KMS-11 (cell line): ENCODE measurements around the gene S100A16.

Experiments
- H2AFZ ChIP-seq: fragments of 200-600 bp; sonication (generic); 2 replicates; pipeline ENCODE4 v1.6.1; 2016; ENCODE audit warnings: antibody characterized with exemption, mixed run types, low read depth
- H3K27ac ChIP-seq: fragments of 200-600 bp; sonication (generic); 2 replicates; pipeline ENCODE4 v1.6.1; 2016; ENCODE audit warnings: mild to moderate bottlenecking, mixed run types
- H3K27me3 ChIP-seq: fragments of 200-600 bp; sonication (generic); 2 replicates; pipeline ENCODE4 v1.6.1; 2017; ENCODE audit warnings: mild to moderate bottlenecking, low read depth, mixed run types, moderate library complexity; ENCODE audit not compliant: insufficient read depth
- H3K36me3 ChIP-seq: fragments of 200-600 bp; sonication (generic); 2 replicates; pipeline ENCODE4 v1.6.1; 2017; ENCODE audit warnings: mild to moderate bottlenecking, mixed run types; ENCODE audit not compliant: insufficient read depth
- H3K4me1 ChIP-seq: fragments of 200-600 bp; sonication (generic); 2 replicates; pipeline ENCODE4 v1.6.1; 2016; ENCODE audit warnings: mild to moderate bottlenecking, low read depth, mixed run types; ENCODE audit not compliant: poor library complexity, severe bottlenecking
- H3K4me2 ChIP-seq: fragments of 200-600 bp; sonication (generic); 2 replicates; pipeline ENCODE4 v1.7.0; 2016; ENCODE audit warnings: mild to moderate bottlenecking, mixed run types
- H3K4me3 ChIP-seq: fragments of 200-600 bp; sonication (generic); IDR thresholded peaks from 2 replicates; pipeline ENCODE4 v1.6.1; 2017; ENCODE audit warnings: low read depth, low read length, mixed read lengths; ENCODE audit not compliant: insufficient read depth
- H3K79me2 ChIP-seq: fragments of 200-600 bp; sonication (generic); 2 replicates; pipeline ENCODE4 v1.6.1; 2016; ENCODE audit warnings: low read depth, mixed run types; ENCODE audit not compliant: insufficient read depth
- H3K9ac ChIP-seq: fragments of 200-600 bp; sonication (generic); 2 replicates; pipeline ENCODE4 v1.6.1; 2016; ENCODE audit warnings: mild to moderate bottlenecking, mixed run types
- H4K20me1 ChIP-seq: fragments of 200-600 bp; sonication (generic); 2 replicates; pipeline ENCODE4 v1.6.1; 2016; ENCODE audit warnings: mild to moderate bottlenecking, mixed run types; ENCODE audit not compliant: insufficient read depth
- CTCF ChIP-seq: fragments of 200-600 bp; sonication (generic); conservative IDR thresholded peaks from 2 replicates; pipeline ENCODE4 v1.6.1; 2017; ENCODE audit warnings: low read depth, mild to moderate bottlenecking, antibody characterized with exemption, low read length, moderate library complexity, mixed read lengths

The S100A16 gene

DNA sequence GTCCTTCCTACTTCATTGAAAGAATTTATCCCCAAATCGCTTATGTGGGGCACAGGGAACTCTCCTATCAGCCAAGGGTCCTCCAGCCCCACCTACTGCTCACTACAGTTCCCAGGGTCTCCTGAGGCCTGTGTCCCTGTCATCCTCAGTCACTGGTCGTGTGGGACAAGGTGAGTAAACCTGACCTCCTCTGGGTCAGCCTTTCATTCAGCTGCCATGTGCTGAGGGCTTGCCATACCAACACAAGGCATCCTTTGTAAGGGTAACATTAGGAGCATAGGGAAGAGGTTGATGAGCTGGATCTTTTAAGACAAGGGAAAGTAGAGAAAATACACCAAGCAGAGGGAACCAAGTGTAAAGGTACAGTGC is 34.4 kb upstream of the S100A16 start:
- H3K79me2 ChIP-seq, result no peaks in the 10 kb centered on the region
- TF ChIP-seq CTCF, result no peak
- H3K4me1 ChIP-seq, result peaks cover 5% of the 10 kb centered on the region
- no peaks in the 10 kb centered on the region for H3K27me3 ChIP-seq
- H4K20me1 ChIP-seq, result no peaks in the 10 kb centered on the region
- H3K4me2 ChIP-seq, result no peak overlapping the region
- H3K4me3 ChIP-seq, result no peak overlapping the region
- H3K9ac ChIP-seq, result no peak overlapping the region
- peaks cover 33% of the 10 kb centered on the region for H3K36me3 ChIP-seq
- H2AFZ ChIP-seq, result no peak overlapping the region
- H3K27ac ChIP-seq, result no peak overlapping the region

- Histone ChIP-seq H3K36me3 (peaks cover 38% of the 10 kb centered on the region), H3K27me3 (no peaks in the 10 kb centered on the region), H3K9ac (no peak overlapping the region), H3K27ac (no peak overlapping the region), H3K4me2 (no peak overlapping the region), H3K4me3 (no peak overlapping the region), H4K20me1 (no peaks in the 10 kb centered on the region), H2AFZ (no peak overlapping the region), H3K79me2 (no peaks in the 10 kb centered on the region), H3K4me1 (peaks cover 3% of the 10 kb centered on the region)
- no peak for TF ChIP-seq CTCF
These were observed 33.9 kb upstream of the S100A16 start for GRCh38 chr1:153646672-153647345.

DNA sequence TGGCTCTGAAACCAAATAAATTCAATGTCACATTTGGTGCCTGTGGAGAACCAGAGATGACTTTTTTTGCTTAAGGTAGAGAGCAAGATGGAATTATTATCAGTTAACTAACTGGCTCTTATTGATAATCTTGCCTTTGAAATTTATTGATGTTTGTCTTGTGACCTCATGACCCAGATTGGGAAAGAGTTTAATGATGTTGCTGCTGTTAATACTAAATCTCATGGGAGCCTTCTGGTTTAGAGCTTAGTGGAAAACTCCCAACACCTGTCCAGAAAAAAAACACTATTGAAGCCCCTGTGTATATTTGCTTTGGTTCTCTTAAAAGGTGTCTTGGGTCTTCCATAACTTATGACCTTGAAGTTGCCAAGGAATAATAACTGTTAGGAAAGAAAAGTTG is 30.9 kb upstream of the S100A16 start:
- Histone ChIP-seq H3K9ac (no peak overlapping the region), H3K79me2 (peaks cover 17% of the 10 kb centered on the region; the same call in 1 of the 2 replicates), H3K4me3 (no peak overlapping the region), H2AFZ (no peak overlapping the region), H4K20me1 (no peaks in the 10 kb centered on the region), H3K27me3 (no peaks in the 10 kb centered on the region), H3K36me3 (peaks cover 61% of the 10 kb centered on the region), H3K27ac (no peak overlapping the region), H3K4me2 (no peak overlapping the region), H3K4me1 (no peaks in the 10 kb centered on the region)
- TF ChIP-seq CTCF, result no peak

- H3K27ac ChIP-seq, result no peak overlapping the region
- peaks cover 65% of the 10 kb centered on the region for H3K36me3 ChIP-seq
- peaks cover 19% of the 10 kb centered on the region; the same call in 1 of the 2 replicates for H3K79me2 ChIP-seq
- H4K20me1 ChIP-seq, result no peaks in the 10 kb centered on the region
- no peak overlapping the region for H3K4me3 ChIP-seq
- H3K27me3 ChIP-seq, result no peaks in the 10 kb centered on the region
- no peak overlapping the region for H3K4me2 ChIP-seq
- no peak; the same call in 1 of the 2 replicates for TF ChIP-seq CTCF
- no peak overlapping the region for H3K9ac ChIP-seq
- H2AFZ ChIP-seq, result no peak overlapping the region
- H3K4me1 ChIP-seq, result no peaks in the 10 kb centered on the region
These were observed 30.2 kb upstream of the S100A16 start for GRCh38 chr1:153643100-153643499.
